NCI-H146 treated with DMSO at 0.1 percent for 48 hours (cell line): ENCODE results near the gene PNKD.

ENCODE experiments used
- DNase-seq: peaks from one replicate; lab custom pipeline; 2025; ENCODE audit not compliant: unreplicated experiment; lab: John Stamatoyannopoulos, UW

The PNKD gene

GRCh38 chr2:218256612-218257350, 13.5 kb upstream of the PNKD start:
- DNase-seq = no peak

DNA sequence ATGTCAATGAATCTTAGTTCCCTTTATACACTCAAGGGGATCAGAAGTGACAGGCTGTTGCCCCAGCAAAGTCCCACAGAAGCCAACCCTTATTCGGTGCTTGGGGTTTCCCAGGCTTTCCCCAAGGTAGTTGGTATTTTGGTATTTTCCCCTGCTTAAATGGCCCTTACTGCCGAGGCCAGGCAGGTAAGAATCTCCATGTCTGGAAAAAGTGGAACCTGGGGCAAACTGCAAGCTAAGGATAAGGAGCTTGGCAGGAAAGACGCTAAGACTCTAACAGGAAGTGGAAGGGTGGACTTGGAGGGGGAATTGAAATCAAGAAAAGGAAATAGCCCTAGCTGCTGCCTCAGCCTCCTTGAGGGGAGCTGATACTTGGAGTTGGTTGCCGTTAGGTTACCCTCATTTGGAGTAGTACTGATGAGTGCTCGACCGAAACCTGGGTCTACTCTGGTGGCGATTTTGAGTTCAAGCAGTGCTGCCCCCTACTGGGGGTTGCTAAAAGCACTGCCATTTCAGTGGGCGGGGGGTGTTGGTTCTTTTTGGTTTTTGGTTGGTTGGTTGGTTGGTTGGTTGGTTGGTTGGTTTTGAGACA, 12.8 kb upstream of the PNKD start:
- no peak for DNase-seq

DNA sequence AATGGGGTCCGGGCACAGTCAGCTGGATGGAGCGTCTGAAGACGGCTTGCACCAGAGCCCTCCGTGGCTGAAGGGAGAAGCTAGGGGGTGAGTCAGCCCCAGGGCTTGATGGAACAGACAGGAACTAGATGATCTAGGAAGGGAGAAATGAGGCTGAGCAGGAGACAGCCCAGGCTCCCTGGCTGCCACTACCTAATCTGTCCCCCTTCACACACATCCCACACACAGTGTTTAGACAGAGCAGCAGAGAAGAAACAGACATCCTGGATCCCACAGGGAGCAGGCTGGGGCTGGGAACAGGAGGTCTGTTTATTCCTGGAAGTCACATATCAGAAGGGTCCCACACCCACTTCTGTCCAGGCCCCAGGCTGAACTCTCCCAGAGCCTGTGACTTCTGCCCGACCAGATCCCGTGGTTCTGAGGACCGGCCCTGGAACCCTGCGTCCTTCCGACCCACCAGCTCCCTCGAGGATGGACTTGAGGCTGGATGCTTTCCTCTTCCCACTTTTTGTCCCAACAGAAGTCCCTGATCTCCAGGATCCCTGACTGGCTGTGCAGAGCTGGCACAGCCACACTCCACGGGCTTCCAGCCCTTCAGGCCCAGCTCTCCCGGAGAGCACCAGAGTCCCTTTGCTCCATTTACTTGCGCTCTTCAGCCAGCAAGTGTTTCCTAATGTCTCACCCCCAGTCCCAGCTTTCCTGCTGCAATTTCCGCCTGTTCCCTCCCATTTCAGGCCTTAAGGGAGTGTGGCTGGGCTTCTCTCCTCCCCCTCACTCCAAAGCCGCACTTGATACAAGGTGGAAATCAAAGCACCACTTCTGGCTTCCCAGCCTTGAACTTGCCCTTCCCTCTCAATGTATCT, 11.0 kb upstream of the PNKD start:
- DNase-seq = no peak

DNA sequence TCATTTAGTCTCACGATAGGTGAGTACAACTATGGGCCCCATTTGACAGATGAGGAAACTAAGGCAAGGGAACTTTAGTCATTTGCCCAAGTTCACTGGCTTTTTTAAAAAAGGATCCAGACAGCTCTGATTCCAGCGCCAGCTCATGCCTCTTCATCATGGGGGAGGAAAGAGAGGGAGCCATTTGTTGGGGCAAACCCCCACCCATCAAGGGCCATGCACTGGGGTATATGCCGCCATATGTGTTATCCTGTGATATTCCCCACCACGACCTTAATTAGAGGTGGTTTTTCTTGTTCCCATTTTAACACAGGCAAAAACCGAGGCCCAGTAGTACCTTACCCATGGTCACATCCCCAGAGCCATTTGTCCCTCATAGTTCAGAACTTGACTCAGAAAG, 10.2 kb upstream of the PNKD start:
- DNase-seq = no peak

DNA sequence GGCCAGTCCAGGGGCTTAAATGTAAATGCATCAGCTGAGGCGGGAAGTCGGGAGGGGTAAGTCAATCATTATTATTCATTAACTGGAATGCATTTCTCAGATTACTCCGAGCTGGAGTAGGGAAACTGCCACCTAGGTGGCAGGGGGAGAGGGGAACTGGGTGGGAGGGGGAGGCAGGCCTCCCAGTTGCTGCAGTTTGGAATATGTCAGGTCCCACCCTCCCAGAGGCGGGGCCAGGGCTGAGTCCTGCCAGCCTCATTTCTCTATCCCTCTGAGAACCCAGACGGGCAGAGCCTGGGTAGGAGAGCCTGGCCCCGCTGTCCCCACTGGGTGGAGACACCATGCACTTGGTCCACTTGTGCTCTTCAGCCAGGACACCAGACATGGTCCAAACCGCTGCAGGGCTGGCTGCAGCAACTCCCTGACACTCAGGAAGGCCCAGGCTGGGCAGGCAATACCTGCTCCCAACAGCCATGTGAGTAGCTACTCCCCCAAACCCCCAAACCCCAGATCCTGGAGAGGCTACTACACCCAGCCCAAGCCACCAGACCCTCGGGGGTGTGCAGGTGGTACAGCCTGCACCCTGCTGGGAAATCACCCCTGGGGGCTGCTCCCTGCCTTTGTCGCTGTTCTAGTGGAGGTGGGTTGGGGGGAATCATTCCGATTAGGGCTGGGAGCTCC, 9.4 kb upstream of the PNKD start, which contains the start of gene GPBAR1:
GPBAR1 (plus strand) TSS at position 274 of the 681 bp plus-strand sequence. CDS start 1,710 bp downstream, outside the sequence.
- peak; percentile 8 for DNase-seq

GRCh38 chr2:218261423-218262236, 8.7 kb upstream of the PNKD start:
- DNase-seq = no peak

- DNase-seq = no peak
Observed at GRCh38 chr2:218262237-218262600, 8.1 kb upstream of the PNKD start.

DNA sequence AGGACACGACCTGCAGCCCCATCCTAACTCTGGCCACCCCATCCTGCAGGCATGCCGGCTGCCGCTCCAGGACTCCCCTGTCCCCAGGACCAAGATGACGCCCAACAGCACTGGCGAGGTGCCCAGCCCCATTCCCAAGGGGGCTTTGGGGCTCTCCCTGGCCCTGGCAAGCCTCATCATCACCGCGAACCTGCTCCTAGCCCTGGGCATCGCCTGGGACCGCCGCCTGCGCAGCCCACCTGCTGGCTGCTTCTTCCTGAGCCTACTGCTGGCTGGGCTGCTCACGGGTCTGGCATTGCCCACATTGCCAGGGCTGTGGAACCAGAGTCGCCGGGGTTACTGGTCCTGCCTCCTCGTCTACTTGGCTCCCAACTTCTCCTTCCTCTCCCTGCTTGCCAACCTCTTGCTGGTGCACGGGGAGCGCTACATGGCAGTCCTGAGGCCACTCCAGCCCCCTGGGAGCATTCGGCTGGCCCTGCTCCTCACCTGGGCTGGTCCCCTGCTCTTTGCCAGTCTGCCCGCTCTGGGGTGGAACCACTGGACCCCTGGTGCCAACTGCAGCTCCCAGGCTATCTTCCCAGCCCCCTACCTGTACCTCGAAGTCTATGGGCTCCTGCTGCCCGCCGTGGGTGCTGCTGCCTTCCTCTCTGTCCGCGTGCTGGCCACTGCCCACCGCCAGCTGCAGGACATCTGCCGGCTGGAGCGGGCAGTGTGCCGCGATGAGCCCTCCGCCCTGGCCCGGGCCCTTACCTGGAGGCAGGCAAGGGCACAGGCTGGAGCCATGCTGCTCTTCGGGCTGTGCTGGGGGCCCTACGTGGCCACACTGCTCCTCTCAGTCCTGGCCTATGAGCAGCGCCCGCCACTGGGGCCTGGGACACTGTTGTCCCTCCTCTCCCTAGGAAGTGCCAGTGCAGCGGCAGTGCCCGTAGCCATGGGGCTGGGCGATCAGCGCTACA, 7.4 kb upstream of the PNKD start:
- DNase-seq = no peak

DNA sequence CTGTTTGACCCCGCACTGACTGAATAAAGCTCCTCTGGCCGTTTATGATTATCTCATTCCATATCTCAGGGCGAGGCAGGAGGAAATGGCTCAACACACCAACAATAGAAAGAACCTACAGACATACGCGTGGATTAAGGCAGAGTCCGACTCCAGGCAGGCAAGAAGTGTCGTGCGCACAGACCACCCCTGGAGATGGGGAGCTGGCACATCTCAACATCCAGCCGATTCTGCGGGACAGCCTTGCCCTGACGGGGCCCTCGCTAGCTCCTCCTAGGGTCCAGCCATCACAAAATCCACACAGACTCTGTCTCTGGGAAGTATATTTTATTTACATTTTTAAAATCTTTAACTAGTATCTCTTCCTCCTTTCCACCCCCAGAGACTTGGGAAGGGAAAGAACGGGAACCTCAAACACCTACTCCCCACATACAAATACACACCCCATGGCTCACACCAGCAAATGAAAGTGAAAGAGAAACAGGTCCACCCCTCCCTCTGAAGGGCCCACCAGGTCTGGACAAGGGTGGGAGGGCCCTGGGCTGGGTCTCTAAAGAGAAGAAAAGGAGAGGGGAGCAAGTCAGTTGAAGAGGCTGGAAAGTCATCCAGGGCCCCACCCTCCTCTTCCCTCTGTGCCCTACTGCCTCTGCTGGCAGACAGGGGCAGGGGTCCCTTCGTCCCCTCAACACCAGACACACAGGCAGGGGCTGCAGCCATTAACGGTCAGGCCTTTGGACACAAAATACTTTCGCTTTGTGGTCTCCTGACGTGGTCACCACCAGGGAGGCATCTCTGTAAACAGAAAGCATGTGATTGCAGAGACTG, 6.3 kb upstream of the PNKD start:
- DNase-seq = no peak

DNA sequence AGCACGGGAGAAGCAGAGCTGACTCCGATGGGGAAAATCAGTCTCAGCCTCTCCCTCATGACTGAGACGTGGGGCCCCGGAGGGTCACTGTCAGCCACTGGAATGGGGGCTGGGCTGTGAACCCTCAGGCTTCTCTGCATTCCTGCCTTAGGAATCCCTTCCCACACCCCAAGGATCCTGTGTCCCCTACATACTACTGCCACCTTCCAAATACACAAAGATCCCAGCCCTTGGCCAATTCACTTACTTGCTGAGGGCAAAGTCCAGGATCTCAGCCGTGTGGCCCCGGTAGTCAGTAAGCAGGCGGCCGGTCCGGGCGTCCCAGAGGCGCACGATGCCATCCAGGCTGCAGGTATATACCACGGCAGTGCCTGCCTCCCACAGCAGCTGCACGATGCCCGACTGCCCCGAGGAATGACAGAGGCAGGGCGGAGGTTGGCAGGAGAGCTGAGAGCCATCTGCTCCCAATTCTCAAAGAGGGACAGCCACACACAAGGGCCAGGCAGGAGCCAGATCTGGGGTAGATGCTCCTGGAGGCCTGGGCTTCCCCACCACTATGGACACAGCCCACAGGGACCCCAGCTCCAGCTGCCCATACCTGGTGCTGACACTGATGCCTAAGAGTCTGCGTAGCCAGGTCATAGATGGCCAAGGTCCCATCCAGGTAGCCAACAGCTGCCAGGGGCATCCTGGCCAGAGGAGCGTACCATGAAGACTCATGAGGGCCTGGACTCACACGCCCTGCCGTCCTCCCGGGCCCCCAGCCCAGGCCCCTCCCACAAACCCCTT, 5.4 kb upstream of the PNKD start:
- no peak for DNase-seq

DNA sequence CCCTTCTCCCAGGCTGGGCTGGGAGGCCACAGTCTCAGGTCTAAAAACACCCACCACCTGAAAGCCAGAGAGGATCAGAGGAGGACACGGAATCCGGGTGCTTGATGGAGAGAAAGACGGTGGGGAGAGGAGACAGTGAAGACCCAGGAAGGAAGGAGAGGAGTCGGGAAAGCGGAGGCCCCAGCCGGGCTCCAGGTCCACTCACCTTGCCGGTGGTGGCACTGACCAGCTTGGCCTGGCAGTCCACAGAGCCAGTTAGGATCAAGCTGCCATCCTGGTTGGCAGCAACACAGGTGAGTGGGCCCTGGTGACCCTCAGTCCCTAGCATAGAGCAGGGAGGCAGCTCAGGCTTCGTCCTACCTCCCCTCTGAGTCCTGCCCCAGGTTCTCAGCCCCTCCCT, 4.7 kb upstream of the PNKD start:
- DNase-seq = no peak

DNA sequence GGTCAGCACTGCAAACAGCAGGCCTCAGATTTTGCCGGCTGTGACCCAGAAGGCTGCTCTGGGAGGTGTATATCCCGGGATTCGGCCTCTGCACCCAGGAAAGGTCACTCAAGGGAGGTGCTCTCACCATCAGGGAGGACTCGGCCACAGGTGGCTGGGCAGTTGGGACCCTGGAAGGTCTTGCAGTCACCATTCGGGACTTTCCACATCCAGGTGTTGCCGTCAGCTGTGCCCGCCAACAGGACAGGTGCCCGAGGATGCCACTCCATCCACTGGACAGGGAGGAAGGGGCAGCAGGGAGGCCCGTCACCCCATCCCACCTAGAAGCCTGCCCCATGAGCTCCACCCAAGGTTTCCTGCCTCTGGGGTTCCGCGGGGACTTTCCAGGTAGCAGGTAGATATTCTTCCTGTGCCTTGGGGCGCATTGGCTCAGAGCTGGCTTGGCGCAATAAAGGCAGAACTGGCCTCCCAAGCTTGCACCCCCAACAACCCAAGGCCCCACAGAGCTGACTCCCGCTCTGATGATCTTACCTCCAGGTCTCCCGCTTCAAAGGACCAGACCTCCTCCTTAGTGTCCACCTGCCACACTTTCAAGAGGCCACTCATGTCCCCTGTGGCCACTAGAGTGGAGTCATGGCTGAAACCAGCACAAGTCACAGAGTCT, 3.9 kb upstream of the PNKD start:
- no peak for DNase-seq

GRCh38 chr2:218267259-218267658, 3.1 kb upstream of the PNKD start:
- no peak for DNase-seq

DNA sequence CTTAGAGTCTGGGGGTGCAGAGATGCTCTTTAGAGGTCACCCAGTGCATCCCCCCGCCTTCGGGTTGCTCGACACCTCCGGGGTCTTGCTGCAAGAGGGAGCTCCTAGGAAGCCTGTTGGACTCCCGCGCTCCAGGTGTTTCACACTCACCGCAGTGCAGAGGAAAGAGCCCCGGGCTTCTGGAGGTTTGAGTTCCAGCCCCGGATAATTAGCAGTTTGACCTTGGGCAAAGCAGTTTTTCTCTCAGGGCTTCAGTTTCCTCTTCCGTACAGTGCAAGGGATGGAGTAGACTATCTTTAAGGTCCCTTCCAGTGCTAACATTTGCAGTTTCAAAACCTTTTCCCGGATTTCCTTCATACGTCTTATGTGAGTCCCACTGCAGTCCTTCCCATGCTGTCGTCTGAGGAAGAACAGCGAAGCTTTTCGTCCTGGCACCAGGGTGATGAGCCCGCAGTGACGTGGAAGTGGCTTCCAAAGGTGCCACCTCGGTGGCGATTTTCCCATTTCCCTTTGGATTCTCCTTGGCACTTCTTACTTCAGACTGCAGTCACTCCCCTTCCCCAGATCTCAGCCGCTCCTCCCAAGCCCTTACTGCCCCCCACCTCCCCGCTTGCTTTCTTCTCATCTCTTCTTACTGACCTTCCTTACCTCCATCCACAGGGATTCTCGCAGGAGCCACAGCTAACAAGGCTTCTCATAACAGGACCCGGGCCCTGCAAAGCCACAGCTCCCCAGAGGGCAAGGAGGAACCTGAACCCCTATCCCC, 585 bp downstream of the PNKD start:
- no peak for DNase-seq

DNA sequence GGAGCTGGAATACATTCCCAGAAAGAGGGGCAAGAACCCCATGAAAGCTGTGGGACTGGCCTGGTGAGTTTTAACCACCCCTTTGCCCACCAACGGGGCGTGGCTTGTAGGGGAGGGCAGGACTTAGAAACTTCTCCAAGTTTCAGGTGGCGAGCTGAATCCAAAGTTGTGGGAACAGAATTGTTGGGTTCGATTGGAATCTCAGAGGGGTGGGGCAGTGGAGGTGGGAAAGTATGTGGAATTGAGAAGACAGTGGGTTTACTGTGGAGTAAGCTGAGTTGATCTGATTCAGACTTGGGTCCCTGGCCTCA, 1.1 kb downstream of the PNKD start:
- DNase-seq = no peak

DNA sequence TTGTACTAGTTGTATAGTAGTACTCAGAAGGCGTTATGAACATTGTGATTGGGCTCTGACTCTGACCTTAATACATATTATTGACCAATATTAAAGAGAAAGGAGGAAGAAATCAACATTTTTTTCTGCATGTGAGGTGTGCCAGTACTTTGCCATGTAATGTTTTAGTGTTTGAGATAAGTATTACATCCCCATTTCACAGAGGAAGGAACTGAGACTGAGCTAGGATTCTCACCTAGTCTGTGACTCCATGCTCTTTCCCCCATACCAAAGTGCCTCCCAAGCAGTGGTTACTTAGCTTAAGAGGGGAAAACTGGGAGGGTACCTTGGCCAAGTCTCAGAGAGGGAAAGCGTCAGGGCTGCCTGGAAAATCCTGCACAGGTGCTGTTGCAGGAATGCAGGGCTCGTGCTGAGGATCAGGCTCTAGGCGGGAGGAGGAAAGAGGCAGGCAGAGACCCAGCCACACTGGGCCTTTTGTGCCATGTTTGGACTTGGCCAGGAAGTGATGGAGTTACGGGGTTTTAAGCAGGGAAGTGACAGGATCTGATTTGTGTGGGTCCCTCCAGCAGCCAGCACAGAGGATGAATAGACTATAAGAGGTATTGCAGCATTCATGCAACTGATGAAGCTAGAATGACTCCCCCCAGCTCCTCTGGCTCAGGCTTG, 1.7 kb downstream of the PNKD start:
- DNase-seq = no peak
